ACHN (cell line): ENCODE measurements around the gene AQR.
A peak's percentile ranks its signal among the peaks of the same experiment; 100 is the strongest.

ENCODE experiments used
- DNase-seq: peaks from one replicate; pipeline ENCODE4 v3.0.0-alpha.2; 2015
- in situ Hi-C: cut with HindIII; loops from 2 replicates; pipeline ENCODE4 v1.10.0; 2017; ENCODE audit warnings: low sequenced_read_pairs, low pct_ligation_motif_present, low pct_unique_long_range_greater_than_20kb

The AQR gene

DNA sequence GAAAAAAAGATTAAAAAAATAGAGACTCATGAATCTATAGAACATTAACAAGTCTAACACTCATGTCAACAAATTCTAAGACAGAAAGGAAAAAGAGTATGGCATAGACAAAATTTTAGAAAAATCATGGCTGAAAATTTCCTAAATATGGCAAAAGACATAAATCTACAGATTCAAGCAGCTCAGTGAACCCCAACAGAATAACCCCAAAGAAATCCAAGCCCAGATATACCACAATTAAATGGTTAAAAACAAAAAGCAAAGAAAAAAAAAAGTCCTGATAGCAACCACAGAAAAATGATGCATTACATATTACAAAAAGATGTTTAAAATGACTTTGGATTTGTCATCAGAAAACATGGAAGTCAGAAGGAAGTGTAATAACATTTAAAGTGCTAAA lies 75.6 kb downstream of the AQR start:
- no peak for DNase-seq
- in situ Hi-C loops: no loop called here

DNA sequence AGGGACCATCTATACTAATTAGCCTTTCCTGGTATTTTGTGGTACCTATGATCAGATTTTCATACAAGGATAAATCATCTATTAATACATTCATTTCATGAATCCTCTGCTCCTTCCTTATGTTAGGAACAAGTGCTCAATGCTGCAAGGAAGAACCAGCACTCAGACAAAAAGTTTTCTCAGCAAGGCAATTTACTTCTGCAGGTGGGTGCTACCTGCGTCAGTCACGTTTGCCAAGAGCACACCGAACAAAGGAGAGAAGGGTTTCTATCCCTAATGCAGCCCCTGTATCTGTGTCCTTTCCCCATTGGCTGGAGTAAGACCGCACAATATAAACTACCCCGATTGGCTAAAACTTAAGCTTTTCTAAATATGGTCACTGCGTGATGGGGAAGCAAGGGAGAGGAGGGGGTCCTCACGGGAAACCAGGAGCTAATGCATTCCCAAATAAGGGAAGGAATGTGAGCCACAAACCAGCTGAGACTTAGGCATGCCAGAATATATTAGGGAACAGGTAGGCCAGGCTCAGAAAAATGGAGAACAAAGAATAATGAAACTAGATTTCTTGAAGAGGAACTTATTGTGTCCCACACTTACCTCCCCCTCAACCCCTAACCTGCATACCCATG lies 76.5 kb downstream of the AQR start:
- in situ Hi-C loops: no loop called here
- no peak for DNase-seq

- no peak for DNase-seq
- in situ Hi-C loops: no loop called here
These were observed 79.1 kb downstream of the AQR start for GRCh38 chr15:34890424-34890823.

DNA sequence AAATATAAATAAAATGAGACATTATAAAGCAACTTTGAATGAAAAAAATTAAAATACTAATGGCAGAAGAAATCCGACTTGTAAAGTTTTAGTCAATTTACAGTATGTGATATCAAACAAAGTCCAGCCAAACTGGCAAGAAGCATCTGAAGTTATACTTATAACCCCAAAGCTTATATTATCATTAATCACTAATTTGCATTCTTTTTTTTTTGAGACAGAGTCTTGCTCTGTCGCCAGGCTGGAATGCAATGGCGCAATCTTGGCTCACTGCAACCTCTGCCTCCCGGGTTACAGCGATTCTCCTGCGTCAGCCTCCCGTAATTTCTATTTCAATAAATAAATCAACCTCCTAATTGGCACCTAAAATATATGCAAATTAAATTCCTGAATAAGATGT lies 80.1 kb downstream of the AQR start:
- no peak for DNase-seq
- in situ Hi-C loops: no loop called here

DNA sequence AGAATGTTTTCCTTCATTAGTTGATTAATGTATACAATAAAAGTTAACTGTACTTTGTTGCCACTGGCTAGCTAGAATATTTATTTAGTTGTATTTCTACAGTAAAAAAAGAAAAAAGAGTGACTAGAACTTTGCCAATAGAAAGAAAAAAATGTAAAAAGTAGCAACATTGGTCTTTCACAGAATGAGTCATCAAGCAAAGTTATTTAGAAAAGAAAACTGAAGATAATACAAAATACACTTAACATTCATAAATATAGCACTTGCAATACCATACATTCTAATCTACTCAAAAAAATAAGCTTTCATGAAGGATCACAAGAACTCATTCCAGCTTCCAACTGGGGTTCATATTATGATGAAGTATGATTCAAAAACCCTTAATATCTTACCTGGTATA lies 83.4 kb downstream of the AQR start:
- no peak for DNase-seq
- in situ Hi-C loops: no loop called here

DNA sequence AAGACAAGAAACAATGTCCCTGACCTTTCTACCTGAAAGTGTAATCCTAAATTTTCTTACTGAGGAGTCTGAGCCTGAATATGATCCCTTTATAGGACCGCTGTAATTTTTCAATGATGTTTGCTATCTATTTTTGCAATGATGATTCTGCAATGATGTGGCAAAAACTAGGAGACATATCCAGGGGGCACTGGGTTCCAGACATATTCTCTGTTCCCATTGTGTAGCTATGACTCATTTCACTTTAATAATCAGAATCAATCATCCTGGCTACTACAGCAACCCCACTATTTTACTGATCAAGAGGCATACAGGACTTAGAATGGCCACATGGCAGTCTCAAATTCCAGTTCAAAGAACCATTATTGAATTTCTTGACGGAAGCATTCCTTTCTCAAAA lies 85.9 kb downstream of the AQR start:
- in situ Hi-C loops: no loop called here

GRCh38 chr15:34883042-34883441 lies 86.5 kb downstream of the AQR start:
- in situ Hi-C loops: no loop called here
- DNase-seq: no peak

More for the DNA sequence above, 85.9 kb downstream of the AQR start:
- DNase-seq: no peak

DNA sequence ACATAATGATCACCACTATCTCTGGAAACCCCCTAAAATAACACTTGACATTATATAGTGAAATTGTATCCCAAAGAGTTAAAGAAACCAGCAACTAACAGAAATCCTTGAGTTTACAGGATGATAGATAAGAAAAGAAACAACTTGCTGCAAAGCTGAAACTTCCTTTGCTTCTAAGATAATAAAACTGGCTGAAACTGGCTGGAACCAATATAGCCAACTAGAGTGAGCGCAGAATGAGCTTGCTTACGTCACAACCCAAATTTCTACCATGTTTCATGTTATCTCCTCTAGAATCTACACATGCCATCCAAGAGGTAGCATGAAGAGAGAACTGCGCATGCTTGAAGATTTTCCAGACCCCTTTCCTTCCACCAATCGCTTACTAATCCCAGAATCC lies 90.4 kb downstream of the AQR start:
- no peak for DNase-seq
- in situ Hi-C loops: no loop called here

DNA sequence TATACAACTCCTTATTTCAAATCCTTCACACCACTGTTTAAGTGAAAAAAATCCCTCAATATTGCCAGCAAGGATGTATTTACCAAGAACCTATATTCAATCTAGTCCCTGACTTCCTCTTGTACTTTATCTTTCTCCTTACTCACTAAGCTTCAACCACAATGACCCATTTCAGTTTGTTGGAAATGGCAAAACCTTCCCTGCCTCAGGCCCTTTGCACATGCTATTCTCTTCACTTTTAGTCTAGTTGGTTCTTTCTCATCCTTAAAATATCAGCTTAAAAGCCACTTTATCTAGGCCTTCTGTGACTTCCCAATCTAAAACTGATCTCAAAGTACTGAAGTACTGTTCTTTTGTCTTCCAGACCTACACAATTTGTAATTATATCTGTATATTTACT lies 92.9 kb downstream of the AQR start:
- no peak for DNase-seq
- in situ Hi-C loops: no loop called here

GRCh38 chr15:34869110-34869509 lies 100.4 kb downstream of the AQR start:
- in situ Hi-C loops: no loop called here
- DNase-seq: no peak

DNA sequence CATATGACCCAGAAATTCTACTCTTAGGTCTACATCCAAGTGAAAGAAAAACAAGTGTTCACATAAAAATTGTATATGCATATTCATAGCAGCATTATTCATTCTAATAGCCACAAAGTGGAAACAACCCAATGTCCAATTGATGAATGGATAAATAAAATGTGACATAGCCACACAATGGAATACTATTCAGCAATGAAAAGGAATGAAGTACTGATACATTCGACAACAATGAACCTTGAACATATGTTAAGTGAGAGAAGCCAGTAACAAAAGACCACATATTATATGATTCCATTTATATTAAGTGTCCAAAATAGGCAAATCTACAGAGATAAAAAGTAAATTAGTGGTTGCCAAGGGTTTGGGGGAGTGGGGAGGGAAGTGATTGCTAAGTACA lies 104.0 kb downstream of the AQR start:
- in situ Hi-C loops: no loop called here
- no peak for DNase-seq

DNA sequence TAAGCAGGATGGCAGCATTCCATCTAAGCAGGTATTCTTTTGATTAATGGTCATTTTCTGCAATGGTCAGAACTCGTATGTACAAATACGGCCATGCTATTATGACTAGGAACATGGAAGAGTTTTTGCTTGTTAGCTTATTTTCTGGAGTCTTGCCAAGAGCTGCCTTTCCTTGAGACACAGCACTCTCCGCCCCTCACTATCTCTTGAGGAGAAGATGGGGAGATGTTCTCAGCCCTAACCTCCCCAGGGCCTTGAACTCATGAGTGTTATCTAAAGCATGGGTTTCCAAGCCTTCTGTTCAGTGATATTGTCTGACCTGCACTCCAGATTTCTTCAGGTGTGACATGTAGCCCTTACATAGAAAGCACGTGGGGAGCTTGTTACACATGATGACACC lies 108.3 kb downstream of the AQR start:
- in situ Hi-C loops: no loop called here
- DNase-seq: no peak

DNA sequence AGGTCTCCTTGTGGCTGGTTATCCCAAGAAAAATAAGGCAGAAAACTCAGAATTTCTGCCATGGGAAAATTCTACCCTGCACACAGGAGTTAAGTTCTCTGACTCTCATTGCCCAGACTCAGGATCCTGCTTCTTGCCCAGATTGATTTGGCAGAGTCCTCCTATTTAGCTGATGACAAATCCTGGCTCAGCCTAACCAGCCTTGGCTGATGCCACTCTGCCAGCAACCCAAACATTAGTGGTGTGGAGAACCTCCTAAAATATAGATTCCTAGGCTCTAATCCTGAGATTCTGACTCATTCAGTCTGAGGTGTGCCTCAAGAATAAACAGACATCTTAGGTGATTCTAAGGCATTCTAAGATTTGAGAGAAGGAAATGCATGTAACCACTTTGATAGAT lies 113.6 kb downstream of the AQR start:
- in situ Hi-C loops: no loop called here
- DNase-seq: no peak

DNA sequence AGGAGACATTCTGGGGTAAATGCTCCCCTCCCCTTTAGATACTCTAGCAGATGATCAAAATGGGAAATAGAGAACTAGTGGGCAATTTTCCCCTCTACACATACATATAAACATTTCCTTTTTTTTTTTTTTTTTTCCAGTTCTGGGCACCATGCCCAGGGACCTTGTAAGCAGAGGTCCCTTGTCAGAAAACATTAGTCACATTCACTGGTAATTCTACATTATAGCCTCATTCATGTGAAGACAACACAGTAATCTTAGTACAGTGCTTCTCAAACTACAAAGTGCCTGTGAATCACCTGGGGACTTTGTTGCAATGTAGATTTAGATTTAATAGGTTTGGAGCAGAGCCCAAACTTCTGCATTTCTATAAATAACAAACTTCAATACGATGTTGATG lies 114.1 kb downstream of the AQR start:
- DNase-seq: peak; percentile 8
- in situ Hi-C loops: no loop called here

GRCh38 chr15:34854232-34854631 lies 115.3 kb downstream of the AQR start:
- in situ Hi-C loops: no loop called here

DNA sequence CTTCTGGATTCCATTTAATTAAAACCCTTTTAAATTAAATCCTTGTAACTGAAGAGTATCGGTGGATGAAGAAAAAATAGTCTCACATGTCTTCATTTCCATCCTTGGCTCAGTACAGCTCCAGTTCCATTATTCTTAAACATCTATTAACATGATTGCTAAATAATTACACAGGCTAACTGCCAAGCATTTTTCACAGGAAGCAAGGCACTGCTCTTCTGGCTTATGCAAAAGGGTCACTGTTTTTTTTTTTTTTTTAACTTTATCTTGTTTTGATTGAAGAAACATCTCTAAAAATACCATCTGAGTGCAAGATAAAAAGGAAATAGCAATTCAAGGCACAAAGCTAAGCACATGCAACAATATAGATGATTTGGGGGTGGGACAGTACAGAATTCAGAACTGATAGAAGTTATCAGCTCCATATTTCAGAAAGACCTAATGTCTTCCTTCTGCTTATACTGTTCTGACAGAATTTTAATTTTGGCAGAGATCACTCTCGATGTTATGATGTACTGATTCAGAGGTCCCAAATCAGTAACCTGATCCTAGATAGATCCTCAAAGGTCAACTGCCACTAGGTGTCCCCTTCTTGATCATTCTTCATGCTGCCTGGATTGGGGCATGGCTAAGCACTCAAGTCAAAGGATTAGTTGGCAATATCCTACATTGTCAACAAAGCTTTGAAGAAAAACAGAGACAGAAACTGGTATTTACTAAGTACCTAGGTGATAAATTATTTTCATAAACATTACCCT lies 116.4 kb downstream of the AQR start:
- in situ Hi-C loops: no loop called here
- no peak for DNase-seq

More at GRCh38 chr15:34854232-34854631, 115.3 kb downstream of the AQR start:
- no peak for DNase-seq

DNA sequence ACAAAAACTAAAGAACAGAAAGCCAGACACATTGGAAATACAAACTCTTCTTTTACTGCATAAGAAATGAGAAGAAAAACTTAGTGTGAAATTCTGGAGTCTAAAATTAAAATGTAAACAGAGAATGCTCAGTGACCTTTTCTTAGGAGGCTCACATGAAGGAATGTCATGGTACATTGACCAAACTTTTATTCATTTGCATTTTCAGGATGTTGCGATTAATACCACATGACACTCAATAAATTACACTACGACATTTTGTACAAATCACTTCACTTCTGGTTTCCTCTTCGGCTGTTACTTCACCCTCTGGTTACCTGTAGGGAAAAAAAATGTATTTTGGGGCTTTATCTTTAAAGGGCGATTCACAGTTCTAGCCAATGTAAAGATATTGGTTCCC lies 117.8 kb downstream of the AQR start:
- no peak for DNase-seq
- in situ Hi-C loops: no loop called here

- no peak for DNase-seq
- in situ Hi-C loops: no loop called here
These were observed 118.5 kb downstream of the AQR start for GRCh38 chr15:34851007-34851406.

GRCh38 chr15:34850121-34850520 lies 119.4 kb downstream of the AQR start:
- no peak for DNase-seq
- in situ Hi-C loops: no loop called here

DNA sequence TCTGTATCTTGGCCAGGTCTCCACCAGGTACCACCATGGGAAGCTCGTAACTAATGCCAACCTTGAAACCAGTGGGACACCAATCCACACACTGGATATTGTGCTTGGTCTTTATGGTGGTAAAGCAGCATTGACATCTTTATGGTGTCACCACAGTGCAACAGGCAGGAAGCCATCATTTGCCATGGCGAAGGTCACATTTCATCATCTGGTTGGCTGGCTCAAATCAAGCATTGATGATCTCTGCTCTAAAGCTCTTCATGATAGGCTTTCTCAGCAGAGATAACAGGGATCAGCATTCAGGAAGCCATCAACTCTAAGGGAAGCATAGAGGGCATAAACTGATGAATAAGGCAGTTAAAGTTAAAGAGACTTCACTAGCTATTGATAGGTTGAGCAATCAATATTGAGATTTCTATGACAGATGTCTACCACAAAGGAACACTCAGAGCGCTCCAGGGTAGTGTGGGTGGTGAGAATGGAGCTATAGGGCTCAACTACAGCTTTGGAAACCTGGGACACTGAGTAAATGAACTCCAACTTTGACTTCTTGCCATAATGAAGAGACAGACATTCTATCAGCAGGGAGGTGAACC lies 120.1 kb downstream of the AQR start:
- in situ Hi-C loops: no loop called here
- no peak for DNase-seq
